ENCODE results near the gene GADD45GIP1. TPM values are rescaled to one million over a fixed set of nuclear protein-coding genes. Genes with fewer than 3 reads are reported as not detected.

Gene GADD45GIP1
- 12.6 and 13.4 TPM in 2 replicates for total RNA-seq

DNA sequence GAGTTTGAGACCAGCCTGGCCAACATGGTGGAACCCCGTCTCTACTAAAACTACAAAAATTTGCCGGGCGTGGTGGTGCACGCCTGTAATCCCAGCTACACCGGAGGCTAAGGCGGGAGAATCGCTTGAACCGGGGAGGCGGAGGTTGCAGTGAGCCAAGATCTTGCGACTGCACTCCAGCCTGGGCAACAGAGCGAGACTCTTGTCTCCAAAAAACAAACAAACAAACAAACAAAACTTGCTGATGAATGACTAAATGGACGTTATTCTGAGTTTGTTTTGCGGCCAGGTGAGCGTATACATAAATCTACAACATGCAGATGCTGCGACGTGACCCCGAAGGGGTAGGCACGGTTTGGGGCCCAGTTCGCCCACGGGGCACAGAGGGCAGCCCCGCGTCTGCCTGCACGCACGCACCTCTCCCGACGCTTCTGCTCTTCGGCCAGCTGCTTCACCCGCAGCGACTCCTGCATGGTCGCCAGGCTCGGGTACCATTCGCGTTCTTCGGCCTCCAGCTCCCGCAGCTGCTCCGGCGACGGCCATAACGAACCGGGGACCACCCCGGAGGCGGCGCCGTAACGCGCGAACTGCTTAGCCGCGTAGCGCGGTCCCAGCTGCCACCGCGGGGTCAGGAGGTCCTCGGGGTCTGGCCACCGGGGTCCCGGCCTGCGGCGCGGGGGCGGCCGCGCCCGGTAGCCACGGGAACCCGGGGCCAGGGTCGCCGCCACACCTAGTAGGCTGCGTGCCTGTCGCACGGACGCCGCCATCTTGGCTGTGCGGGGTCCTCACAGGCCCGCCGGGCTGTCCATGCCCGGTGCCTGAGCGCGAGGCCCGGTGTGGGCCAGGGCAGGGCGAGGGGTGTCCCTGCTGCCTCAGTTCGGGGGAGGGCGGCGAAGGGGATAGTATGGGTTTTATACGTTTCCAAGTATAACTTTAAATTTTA, at the start of gene GADD45GIP1:
GADD45GIP1 (minus strand) TSS at position 778 of the 943 bp plus-strand sequence; CDS start at position 767, 11 bp downstream.

DNA sequence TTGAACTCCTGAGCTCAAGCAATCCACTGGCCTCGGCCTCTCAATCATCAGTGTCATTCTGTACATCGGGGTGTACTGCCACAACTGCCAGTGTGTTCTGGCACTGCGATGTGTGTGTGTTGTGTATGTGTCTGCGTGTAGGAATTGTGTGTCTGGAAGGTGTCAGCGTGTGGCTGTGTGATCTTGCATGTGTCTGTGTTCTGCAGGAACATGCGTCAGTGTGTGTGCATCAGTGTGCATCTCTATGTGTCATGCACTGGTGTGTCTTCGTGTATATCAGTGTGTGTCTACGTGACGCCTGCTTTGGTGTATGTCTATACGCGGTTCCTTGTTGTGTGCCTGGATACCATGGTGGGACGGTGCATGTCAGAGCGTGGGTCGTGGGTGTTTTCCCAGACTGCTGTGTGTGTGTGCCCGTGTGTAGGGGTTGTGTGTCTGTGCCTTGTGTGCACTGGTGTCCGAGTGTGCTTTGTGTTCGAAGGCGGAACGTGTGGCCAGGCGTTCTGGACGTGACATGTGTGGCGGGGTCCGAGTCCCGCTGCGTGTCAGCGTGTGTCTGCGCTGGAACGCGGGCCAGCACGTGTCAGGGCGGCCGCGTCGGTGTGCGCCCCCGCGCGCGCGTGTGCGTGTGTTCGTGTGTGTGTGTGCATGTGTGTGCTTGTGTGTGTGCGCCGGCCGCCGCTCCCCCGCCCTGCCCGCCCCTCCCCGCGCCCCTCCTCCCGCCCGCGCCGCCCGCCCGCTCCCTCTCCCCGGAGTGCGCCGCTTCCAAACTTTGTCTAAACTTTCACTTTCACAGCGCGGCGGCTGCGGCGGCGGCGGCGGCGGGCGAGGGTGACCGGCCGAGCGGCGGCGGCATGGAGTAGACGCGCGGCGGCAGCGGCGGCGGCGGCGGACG, 37.9 kb upstream of the GADD45GIP1 start, which contains the start of gene NFIX:
NFIX (plus strand) TSS at position 775 of the 895 bp plus-strand sequence. CDS start 363 bp downstream, outside the sequence.

DNA sequence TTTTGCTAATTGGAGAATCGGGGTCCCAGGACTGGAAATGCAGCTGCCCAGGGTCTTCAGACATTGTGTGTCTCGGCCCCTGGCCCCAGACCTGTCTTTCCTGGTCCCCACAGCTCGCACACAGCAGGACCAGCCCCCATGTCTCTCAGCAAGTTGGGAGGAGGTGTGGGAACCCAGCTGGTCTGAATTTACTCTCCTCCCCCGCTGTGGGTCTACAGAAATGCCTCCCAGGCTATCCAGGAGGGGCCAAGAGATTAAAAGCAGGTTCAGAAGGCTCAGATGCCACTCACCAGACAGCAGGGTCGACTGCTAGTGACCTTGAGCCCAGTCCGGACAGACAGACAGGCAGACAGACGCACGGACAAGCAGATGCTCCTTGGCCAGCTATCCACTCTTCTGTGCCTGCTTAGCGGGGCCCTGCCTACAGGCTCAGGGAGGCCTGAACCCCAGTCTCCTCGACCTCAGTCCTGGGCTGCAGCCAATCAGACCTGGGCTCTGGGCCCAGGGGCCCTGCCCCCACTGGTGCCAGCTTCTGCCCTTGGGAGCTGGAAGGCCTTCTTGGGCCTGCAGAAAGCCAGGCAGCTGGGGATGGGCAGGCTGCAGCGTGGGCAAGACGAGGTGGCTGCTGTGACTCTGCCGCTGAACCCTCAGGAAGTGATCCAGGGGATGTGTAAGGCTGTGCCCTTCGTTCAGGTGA, 12.4 kb upstream of the GADD45GIP1 start, which contains the start of gene DAND5:
DAND5 (plus strand) TSS at position 285 of the 697 bp plus-strand sequence; CDS start at position 370, 85 bp downstream.

DNA sequence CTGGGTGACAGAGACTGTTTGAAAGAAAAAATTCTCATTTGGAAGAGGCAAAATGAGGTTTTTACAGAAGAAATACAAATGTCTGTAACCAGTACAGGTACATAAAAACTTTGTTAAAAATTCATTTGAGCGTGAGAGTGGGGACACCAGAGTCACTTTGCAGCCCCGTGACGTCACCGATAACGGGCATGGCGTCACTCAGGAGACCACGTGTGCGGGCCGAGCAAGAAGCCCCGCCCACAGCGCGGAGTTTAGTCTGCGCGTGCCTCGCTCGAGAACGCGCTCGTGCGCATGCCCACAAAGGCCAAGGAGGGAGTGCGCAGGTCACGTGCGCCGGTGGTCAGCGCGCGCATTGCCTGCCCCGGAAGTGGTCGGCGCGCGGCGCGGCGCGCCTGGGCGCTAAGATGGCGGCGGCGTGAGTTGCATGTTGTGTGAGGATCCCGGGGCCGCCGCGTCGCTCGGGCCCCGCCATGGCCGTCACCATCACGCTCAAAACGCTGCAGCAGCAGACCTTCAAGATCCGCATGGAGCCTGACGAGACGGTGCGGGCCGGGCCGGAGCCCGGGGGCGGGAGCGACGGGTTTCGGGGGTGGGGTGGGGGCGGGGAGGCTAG, 11.4 kb downstream of the GADD45GIP1 start, which contains the start of gene RAD23A:
RAD23A (plus strand) TSS at position 384 of the 613 bp plus-strand sequence; CDS start at position 471, 87 bp downstream.

DNA sequence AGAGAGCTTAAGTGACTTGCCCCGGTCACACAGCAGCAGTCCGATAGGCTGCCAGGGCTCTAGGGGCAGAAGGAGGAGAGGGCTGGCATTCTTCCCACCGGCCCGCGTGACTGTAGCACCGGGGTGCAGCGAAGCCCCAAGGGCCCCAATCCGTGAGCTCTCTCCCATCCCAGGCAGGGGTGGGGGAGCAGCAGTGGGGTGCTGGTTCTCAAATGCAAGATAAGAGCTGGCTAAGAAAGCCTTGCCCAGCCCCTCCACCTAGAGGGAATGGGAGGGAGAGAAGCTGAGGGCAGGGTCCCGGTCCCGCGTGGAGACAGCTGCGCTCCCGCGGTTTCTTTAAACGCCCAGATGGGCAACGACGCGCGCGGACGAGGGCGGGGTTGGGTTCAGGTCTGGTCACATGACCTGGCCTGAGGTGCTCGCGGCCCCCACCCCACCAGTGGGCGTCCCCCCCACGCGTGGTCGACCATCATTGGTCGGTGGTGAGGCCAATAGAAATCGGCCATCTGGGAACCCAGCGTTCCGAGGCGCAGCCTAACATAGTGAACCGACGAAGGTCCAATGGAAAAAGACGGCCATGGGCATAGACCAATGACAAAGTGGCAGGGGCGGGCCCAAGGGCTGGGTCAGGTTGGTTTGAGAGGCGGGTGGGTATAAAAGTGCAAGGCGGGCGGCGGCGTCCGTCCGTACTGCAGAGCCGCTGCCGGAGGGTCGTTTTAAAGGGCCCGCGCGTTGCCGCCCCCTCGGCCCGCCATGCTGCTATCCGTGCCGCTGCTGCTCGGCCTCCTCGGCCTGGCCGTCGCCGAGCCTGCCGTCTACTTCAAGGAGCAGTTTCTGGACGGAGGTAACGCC, 18.9 kb downstream of the GADD45GIP1 start, which contains the start of gene CALR:
CALR (plus strand) TSS at position 683 of the 852 bp plus-strand sequence; CDS start at position 754, 71 bp downstream.

DNA sequence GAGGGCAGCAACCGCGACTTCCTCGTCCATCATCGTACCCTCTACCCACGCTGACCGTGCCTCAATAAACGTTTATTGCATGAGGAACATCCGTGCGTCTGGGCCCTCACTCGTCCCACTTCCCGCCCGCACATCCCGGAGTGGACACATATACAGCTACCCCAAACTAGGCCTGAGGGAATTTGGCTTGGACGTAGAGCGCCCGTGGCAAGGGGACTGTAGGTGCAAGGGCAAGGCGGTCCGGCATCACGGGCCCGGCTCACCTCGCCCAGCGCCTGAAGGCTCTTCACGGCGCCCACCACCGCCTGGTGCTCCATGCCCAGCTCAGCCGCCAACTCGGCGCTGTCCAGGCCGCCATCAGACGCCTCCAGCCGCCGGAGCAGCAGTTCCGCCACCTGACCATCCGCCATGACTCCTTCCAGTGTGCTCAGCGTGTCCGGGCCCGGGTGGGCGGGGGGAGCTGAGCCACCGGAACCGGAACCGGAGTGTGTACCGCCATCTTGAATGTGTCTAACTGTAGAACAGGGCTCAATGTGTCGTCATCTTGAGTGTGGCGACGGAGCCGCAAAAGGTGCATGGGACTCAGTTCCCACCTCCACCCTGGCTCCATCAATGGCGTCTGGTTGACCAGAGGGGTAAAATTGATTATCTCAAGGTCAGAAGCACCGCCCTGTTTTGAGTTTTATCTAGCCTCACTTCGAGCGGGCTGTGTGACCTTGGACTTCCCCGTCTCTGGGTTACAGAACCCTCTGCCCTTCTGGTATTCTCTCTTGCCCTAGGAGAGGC, 23.5 kb downstream of the GADD45GIP1 start, which contains the start of gene FARSA:
FARSA (minus strand) TSS at position 425 of the 786 bp plus-strand sequence; CDS start at position 410, 15 bp downstream.

Other genes with a start within 250 kb of the GADD45GIP1 start
- gene TNPO2, start 233.3 kb downstream of the GADD45GIP1 start, total RNA-seq = 35.6 and 65.1 TPM in 2 replicates
- gene TRIR, start 222.5 kb downstream of the GADD45GIP1 start, total RNA-seq = 82.2 and 89.1 TPM in 2 replicates
- gene GET3, start 219.7 kb downstream of the GADD45GIP1 start, total RNA-seq = 51.1 and 61.2 TPM in 2 replicates
- not detected in 2 replicates for gene BEST2, start 205.4 kb downstream of the GADD45GIP1 start, total RNA-seq
- gene HOOK2, start 181.7 kb downstream of the GADD45GIP1 start, total RNA-seq = 12.5 and 19.4 TPM in 2 replicates
- 60.2 and 68.0 TPM in 2 replicates for gene JUNB, start 165.7 kb downstream of the GADD45GIP1 start, total RNA-seq
- 184 and 256 TPM in 2 replicates for gene PRDX2, start 155.4 kb downstream of the GADD45GIP1 start, total RNA-seq
- not detected in 2 replicates for gene THSD8, start 155.2 kb downstream of the GADD45GIP1 start, total RNA-seq
- gene RNASEH2A, start 150.6 kb downstream of the GADD45GIP1 start, total RNA-seq = 7.1 and 23.5 TPM in 2 replicates
- gene RTBDN, start 122.6 kb downstream of the GADD45GIP1 start, total RNA-seq = not detected in 2 replicates
- 0.28 TPM in 1 of 2 replicates, not detected in the other for gene MAST1, start 118.7 kb downstream of the GADD45GIP1 start, total RNA-seq
- gene DNASE2, start 75.8 kb downstream of the GADD45GIP1 start, total RNA-seq = 22.2 and 48.1 TPM in 2 replicates
- gene KLF1, start 70.0 kb downstream of the GADD45GIP1 start, total RNA-seq = not detected in 2 replicates
- 23.7 and 43.4 TPM in 2 replicates for gene GCDH, start 66.1 kb downstream of the GADD45GIP1 start, total RNA-seq
- gene SYCE2, start 37.9 kb downstream of the GADD45GIP1 start, total RNA-seq = not detected in 2 replicates
- 52.6 and 95.9 TPM in 2 replicates for gene FARSA, start 23.5 kb downstream of the GADD45GIP1 start, total RNA-seq
- 1,991 and 2,815 TPM in 2 replicates for gene CALR, start 18.6 kb downstream of the GADD45GIP1 start, total RNA-seq
- gene RAD23A, start 11.4 kb downstream of the GADD45GIP1 start, total RNA-seq = 52.6 and 88.1 TPM in 2 replicates
- not detected in 2 replicates for gene DAND5, start 12.4 kb upstream of the GADD45GIP1 start, total RNA-seq
- gene NFIX, start 38.3 kb upstream of the GADD45GIP1 start, total RNA-seq = 29.7 and 62.5 TPM in 2 replicates
- 3.8 and 5.0 TPM in 2 replicates for gene LYL1, start 145.6 kb upstream of the GADD45GIP1 start, total RNA-seq
- 27.9 and 48.8 TPM in 2 replicates for gene TRMT1, start 159.5 kb upstream of the GADD45GIP1 start, total RNA-seq
- 40.1 and 147 TPM in 2 replicates for gene NACC1, start 161.0 kb upstream of the GADD45GIP1 start, total RNA-seq
- gene STX10, start 193.2 kb upstream of the GADD45GIP1 start, total RNA-seq = 49.3 and 73.0 TPM in 2 replicates
- 10.7 and 14.6 TPM in 2 replicates for gene IER2, start 193.2 kb upstream of the GADD45GIP1 start, total RNA-seq

Data from smooth muscle cell of the umbilical artery (primary cell).